Type B pancreatic cell (in vitro differentiated cells): ENCODE results near the gene KCNN1. TPM values are rescaled to one million over a fixed set of nuclear protein-coding genes. Genes with fewer than 3 reads are reported as not detected.
A peak's percentile ranks its signal among the peaks of the same experiment; 100 is the strongest.

ENCODE experiments used
- DNase-seq: peaks from one replicate; pipeline ENCODE4 v3.0.0; 2021; ENCODE audit warnings: mixed read lengths; ENCODE audit not compliant: unreplicated experiment; ENCODE audit errors: extremely low spot score
- H3K27ac Mint-ChIP-seq: 2 replicates; pipeline ENCODE4 v1.8.0; 2021; ENCODE audit warnings: mild to moderate bottlenecking, mixed read lengths
- H3K27me3 Mint-ChIP-seq: 2 replicates; pipeline ENCODE4 v1.8.0; 2021; ENCODE audit warnings: mixed read lengths
- H3K36me3 Mint-ChIP-seq: 2 replicates; pipeline ENCODE4 v1.8.0; 2021; ENCODE audit warnings: mixed read lengths
- H3K4me1 Mint-ChIP-seq: one replicate; pipeline ENCODE4 v1.8.0; 2021; ENCODE audit warnings: mixed read lengths; ENCODE audit not compliant: unreplicated experiment
- H3K4me3 Mint-ChIP-seq: 2 replicates; pipeline ENCODE4 v1.8.0; 2021; ENCODE audit warnings: mild to moderate bottlenecking, mixed read lengths
- H3K9me3 Mint-ChIP-seq: 2 replicates; pipeline ENCODE4 v1.8.0; 2021; ENCODE audit warnings: mixed read lengths
- total RNA-seq: library from RNA; stranded (reverse); gene quantifications from 2 replicates; pipeline ENCODE4 v1.2.1, GENCODE V29; 2021; ENCODE audit warnings: low replicate concordance
- TF ChIP-seq, protein P1 (sequence below): fragments of 200-600 bp; sonication (generic); conservative IDR thresholded peaks from 2 replicates; pipeline ENCODE4 v1.5.0; 2021; ENCODE audit warnings: antibody characterized with exemption, mild to moderate bottlenecking

KCNN1 gene
- total RNA-seq, 1 donor from 2014 or later = 13.4 TPM

DNA sequence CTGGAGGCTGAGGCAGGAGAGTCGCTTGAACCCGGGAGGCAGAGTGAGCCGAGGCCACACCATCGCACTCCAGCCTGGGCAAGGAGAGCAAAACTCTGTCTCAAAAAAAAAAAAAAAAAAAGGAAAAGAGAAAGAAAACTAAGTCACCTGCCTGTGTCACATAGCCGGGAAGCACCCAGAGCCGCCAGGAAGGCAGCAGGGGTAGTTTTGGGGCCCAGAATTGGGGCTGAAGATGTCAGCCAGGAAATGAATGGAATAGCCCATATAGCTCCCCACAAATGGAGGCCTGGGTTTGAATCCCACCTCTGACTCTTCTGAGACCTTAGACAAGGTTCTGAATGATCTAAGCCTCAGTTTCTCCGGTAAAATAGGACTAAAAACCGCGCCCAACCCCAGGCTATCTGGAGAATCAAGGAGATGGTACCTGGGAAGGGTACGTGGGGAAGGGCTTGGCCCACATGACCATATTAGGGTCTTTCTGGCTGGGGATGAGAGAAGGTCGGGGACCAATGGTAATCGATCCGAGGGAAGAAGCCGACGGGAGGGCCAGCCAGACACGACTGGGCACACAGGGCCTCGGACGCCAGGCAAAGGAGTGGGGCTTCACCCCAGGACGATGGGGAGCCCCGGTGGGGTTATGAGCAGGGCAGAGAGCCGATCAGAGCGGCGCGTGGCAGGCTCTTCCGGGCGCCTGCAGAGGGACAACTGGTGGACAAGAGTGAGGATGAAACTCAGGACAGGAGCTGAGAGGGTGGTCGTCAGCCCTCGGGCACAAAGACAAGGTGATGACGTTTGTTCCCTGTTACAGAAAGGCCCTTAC is 19.7 kb upstream of the KCNN1 start:
- H3K4me1 Mint-ChIP-seq = peaks cover 13% of the 10 kb centered on the region
- H3K27me3 Mint-ChIP-seq = peaks cover 22% of the 10 kb centered on the region
- H3K36me3 Mint-ChIP-seq = no peaks in the 10 kb centered on the region
- DNase-seq = no peak
- peak overlapping the region; percentile 86 for H3K27ac Mint-ChIP-seq
- no peaks in the 10 kb centered on the region for H3K9me3 Mint-ChIP-seq
- TF ChIP-seq, protein P1, sequence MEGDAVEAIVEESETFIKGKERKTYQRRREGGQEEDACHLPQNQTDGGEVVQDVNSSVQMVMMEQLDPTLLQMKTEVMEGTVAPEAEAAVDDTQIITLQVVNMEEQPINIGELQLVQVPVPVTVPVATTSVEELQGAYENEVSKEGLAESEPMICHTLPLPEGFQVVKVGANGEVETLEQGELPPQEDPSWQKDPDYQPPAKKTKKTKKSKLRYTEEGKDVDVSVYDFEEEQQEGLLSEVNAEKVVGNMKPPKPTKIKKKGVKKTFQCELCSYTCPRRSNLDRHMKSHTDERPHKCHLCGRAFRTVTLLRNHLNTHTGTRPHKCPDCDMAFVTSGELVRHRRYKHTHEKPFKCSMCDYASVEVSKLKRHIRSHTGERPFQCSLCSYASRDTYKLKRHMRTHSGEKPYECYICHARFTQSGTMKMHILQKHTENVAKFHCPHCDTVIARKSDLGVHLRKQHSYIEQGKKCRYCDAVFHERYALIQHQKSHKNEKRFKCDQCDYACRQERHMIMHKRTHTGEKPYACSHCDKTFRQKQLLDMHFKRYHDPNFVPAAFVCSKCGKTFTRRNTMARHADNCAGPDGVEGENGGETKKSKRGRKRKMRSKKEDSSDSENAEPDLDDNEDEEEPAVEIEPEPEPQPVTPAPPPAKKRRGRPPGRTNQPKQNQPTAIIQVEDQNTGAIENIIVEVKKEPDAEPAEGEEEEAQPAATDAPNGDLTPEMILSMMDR = no peak
- H3K4me3 Mint-ChIP-seq = peak overlapping the region; percentile 88

DNA sequence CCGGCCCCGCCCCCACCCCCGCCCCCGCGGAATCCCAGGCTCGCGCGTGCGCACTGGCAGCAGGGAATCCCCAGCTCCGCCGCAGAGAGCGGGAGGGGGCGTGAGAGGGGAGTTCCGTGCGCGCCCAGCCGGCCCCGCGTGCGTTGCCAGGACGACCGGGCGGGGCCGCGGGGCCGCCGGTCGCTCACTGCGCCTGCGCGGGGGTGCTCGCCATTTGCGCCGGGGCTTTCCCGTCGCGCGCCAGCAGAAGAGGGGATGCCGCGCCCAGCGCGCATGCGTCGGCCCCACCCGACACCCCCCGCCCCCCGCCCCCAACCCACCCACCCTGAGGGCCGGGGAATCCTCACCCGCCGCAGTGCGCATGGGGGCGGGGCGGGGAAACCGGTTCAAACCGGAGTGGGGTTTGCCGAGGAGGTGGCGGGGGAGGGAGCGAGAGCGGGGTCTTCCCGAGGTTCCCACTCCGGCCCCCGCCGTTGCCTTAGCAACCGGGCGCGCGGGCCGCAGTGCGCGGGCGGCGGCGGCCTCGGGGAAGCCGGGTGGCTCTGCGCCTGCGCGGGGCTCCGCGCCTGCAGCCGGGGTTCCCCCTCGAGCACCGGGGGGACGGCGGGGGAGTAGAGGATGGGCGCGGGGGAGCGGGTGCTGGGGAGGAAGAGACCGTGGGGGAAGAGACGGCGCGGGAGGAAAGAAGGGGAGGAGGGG is 18.9 kb upstream of the KCNN1 start:
- Mint-ChIP-seq H3K9me3 (no peaks in the 10 kb centered on the region), H3K4me1 (peaks cover 13% of the 10 kb centered on the region), H3K36me3 (no peaks in the 10 kb centered on the region), H3K27me3 (peaks cover 23% of the 10 kb centered on the region), H3K27ac (peak overlapping the region; percentile 86), H3K4me3 (peak overlapping the region; percentile 88)
- TF ChIP-seq, protein P1 = no peak
- peak; percentile 99 for DNase-seq

DNA sequence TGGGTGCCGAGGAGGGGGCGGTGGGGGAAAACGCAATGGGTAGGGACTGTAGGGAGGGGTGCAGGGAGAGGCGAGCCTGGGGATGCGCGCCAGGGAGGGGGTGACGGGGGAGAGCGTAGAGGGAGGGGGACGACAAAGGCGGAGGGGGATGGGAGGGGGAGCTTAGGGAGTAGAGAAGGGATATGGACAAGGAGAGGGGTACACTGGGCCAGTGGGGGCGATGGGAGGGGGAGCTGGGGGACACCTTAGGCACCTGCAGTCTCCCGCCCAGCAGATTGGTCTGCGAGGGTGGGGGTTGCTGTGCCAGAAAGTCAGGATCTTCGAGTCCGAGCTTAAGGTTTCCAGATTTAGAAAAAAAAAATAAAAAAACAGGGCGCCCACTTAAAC is 18.4 kb upstream of the KCNN1 start:
- Mint-ChIP-seq H3K4me1 (peaks cover 15% of the 10 kb centered on the region), H3K36me3 (no peaks in the 10 kb centered on the region), H3K27ac (peak overlapping the region; percentile 95), H3K27me3 (peaks cover 28% of the 10 kb centered on the region), H3K9me3 (no peaks in the 10 kb centered on the region), H3K4me3 (peak overlapping the region; percentile 88)
- TF ChIP-seq, protein P1 = no peak
- no peak for DNase-seq

DNA sequence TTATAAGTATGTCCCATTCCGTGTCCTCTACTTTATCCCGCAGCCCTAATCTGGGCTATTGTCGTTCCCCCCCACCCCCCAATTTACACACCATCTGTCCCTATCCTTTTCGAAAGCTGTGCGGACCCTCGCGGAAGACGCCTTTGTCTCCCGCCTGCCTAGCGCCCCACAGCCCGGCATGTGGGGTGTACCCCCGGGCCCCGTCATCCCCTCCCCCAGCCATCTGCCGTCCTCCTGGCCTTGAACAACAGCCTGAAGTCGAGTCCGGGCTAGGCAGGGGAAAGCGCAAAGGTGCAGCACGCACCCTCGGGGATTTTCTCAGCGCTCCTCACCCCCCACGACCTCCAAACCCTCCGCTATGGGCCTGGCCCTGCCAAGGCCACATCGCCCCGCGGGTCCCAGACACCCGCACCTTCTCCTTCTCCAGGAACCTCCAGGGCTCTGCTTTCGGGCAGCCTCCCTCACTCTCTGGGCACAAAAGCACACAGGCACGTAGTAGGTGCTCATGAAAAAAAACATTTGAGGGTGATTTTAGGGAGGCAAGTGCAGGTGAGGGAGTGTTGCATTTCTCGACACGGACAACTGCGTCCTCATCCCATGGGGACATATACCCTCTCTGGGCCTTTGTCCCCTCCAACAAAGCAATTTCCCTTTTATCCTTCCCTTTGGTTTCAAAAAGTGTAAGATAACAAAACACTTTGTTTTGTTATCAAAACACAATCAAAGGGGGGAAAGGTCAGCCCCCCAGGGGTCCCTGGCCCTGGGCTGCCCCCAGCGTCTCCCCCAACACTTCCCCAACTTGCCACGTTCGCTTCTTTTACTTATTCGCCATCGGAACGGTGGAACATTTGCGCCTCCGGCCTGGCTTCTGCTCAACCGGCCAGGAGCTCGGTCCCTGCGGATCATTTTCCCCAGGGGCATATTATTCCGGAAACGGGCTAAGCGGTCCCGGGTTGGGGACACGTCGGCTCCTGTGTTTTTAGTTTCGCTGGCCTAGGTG is 17.7 kb upstream of the KCNN1 start:
- H3K4me1 Mint-ChIP-seq = peaks cover 20% of the 10 kb centered on the region
- no peaks in the 10 kb centered on the region for H3K36me3 Mint-ChIP-seq
- H3K9me3 Mint-ChIP-seq = no peaks in the 10 kb centered on the region
- TF ChIP-seq, protein P1 = no peak
- peak overlapping the region; percentile 88 for H3K4me3 Mint-ChIP-seq
- peak overlapping the region; percentile 95 for H3K27ac Mint-ChIP-seq
- DNase-seq = no peak
- H3K27me3 Mint-ChIP-seq = peaks cover 33% of the 10 kb centered on the region

DNA sequence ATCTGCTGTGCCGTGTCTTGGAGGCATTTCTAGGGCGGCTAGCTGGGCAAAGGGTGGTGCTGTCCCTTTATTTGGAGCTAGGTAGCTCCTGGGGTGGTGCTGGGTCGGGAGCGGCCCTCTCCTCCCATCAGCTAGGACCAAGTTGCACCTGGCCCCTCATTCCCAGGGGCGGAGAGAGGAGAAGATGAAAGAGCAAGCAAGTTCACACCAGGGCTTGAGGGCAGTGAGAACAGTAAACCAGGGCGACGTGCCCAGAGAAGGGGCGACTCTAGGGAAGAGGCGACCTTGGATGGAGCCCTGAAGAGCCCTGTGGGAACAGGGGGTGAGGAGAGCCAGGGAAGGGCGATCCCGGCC is 17.0 kb upstream of the KCNN1 start:
- TF ChIP-seq, protein P1 = no peak
- DNase-seq = no peak
- peaks cover 33% of the 10 kb centered on the region for H3K27me3 Mint-ChIP-seq
- H3K36me3 Mint-ChIP-seq = no peaks in the 10 kb centered on the region
- H3K27ac Mint-ChIP-seq = peak overlapping the region; percentile 95
- H3K9me3 Mint-ChIP-seq = no peaks in the 10 kb centered on the region
- peak overlapping the region; percentile 88 for H3K4me3 Mint-ChIP-seq
- peaks cover 20% of the 10 kb centered on the region for H3K4me1 Mint-ChIP-seq
